Keratinocyte (primary cell): ENCODE results near the gene ZNF423. TPM values are rescaled to one million over a fixed set of nuclear protein-coding genes. Genes with fewer than 3 reads are reported as not detected.
"Not testable (repeated sequence)": the region's sequence is repeated elsewhere in the genome, so short reads cannot be mapped to it uniquely, and the experiment has no call there.

ENCODE experiments used
- DNase-seq: peaks from one replicate; pipeline ENCODE4 v3.0.0-alpha.2; 2011; ENCODE audit warnings: low read depth, missing footprints, low spot score
- FAIRE-seq: peaks from 2 replicates; lab custom pipeline; 2011; peaks lifted over from hg19 to GRCh38; lab: Jason Lieb, UNC
- H2AFZ ChIP-seq: 2 replicates; pipeline ENCODE4 v1.6.0; 2012; ENCODE audit warnings: low read length, control low read depth, inconsistent platforms; ENCODE audit not compliant: control insufficient read depth
- H3K27ac ChIP-seq: 2 replicates; pipeline ENCODE4 v1.5.1; 2011; ENCODE audit warnings: low read length; ENCODE audit not compliant: control insufficient read depth, insufficient read depth
- H3K27me3 ChIP-seq: 3 replicates; pipeline ENCODE4 v1.6.0; 2011; ENCODE audit warnings: low read length; ENCODE audit not compliant: control insufficient read depth, insufficient read depth; ENCODE audit errors: extremely low read depth
- H3K36me3 ChIP-seq, 2 experiments: 2 replicates in 1 of 2; 3 replicates in 1 of 2; pipeline ENCODE4 v1.5.1; 2011; ENCODE audit warnings: low read length in 2 of 2, mild to moderate bottlenecking in 1 of 2; ENCODE audit not compliant: control insufficient read depth in 2 of 2, insufficient read depth in 2 of 2; ENCODE audit errors: extremely low read depth in 1 of 2
- H3K4me1 ChIP-seq: 3 replicates; pipeline ENCODE4 v1.5.1; 2011; ENCODE audit warnings: low read length; ENCODE audit not compliant: control insufficient read depth, insufficient read depth; ENCODE audit errors: extremely low read depth
- H3K4me2 ChIP-seq: 3 replicates; pipeline ENCODE4 v1.6.0; 2011; ENCODE audit warnings: low read depth, low read length; ENCODE audit not compliant: control insufficient read depth, insufficient read depth; ENCODE audit errors: extremely low read depth
- H3K4me3 ChIP-seq, 3 experiments: fragments of 200-600 bp in 1 of 3; sonication (generic) in 1 of 3; 2 replicates in 2 of 3; 3 replicates in 1 of 3; pipeline ENCODE4 v1.5.1; 2011 to 2016; ENCODE audit warnings: low read length in 3 of 3, mild to moderate bottlenecking in 3 of 3, control low read depth in 2 of 3, inconsistent platforms in 1 of 3, low read depth in 1 of 3, mixed read lengths in 1 of 3, mixed run types in 1 of 3, moderate library complexity in 1 of 3; ENCODE audit not compliant: control insufficient read depth in 2 of 3, insufficient read depth in 2 of 3; ENCODE audit errors: extremely low read depth in 1 of 3
- H3K79me2 ChIP-seq: 2 replicates; pipeline ENCODE4 v1.6.0; 2012; ENCODE audit warnings: low read length; ENCODE audit not compliant: control insufficient read depth, insufficient read depth
- H3K9ac ChIP-seq: 3 replicates; pipeline ENCODE4 v1.6.0; 2011; ENCODE audit warnings: low read length; ENCODE audit not compliant: control insufficient read depth, insufficient read depth; ENCODE audit errors: extremely low read depth
- H3K9me1 ChIP-seq: 3 replicates; pipeline ENCODE4 v1.6.0; 2011; ENCODE audit warnings: low read length; ENCODE audit not compliant: control insufficient read depth, insufficient read depth; ENCODE audit errors: extremely low read depth
- H3K9me3 ChIP-seq: 2 replicates; pipeline ENCODE4 v1.5.1; 2012; ENCODE audit warnings: low read depth, low read length; ENCODE audit not compliant: control insufficient read depth
- H4K20me1 ChIP-seq: 3 replicates; pipeline ENCODE4 v1.6.0; 2011; ENCODE audit warnings: low read length; ENCODE audit not compliant: control insufficient read depth, insufficient read depth; ENCODE audit errors: extremely low read depth
- EZH2 ChIP-seq: IDR thresholded peaks from one replicate; pipeline ENCODE4 v1.6.1; 2012; ENCODE audit warnings: inconsistent platforms, mild to moderate bottlenecking, low read length, moderate library complexity
- dilution Hi-C: fragments of 300-500 bp; cut with MboI; formaldehyde crosslinking; loops from one replicate; pipeline ENCODE4 v1.7.0; 2020; ENCODE audit warnings: low sequenced_read_pairs; ENCODE audit not compliant: extremely low pct_ligation_motif_present
- polyA plus RNA-seq, 5 experiments: library from polyadenylated mRNA; depleted of rRNA in 3 of 5; stranded (reverse) in 3 of 5; stranded (forward) in 1 of 5; unstranded in 1 of 5; fragments of >200 nt; gene quantifications; 1 replicate in 1 of 5; 2 replicates in 3 of 5; 3 replicates in 1 of 5; pipeline versions ENCODE4 v1.2.1 to v1.2.3, GENCODE V29; 2011 to 2012; ENCODE audit warnings: missing spikeins in 2 of 5, low read depth in 1 of 5, low replicate concordance in 1 of 5
- TF ChIP-seq, protein P1 (sequence below), 3 experiments: IDR thresholded peaks in 1 of 3; conservative IDR thresholded peaks in 1 of 3; optimal IDR thresholded peaks in 1 of 3; 2 replicates in 2 of 3; 3 replicates in 1 of 3; pipeline versions ENCODE3 to v1.5.1; 2011; ENCODE audit warnings: low read length in 3 of 3, mild to moderate bottlenecking in 3 of 3, moderate library complexity in 2 of 3, control low read depth in 1 of 3, inconsistent platforms in 1 of 3; ENCODE audit not compliant: insufficient read depth in 2 of 3; ENCODE audit errors: extremely low read depth in 1 of 3

ZNF423 gene
- polyA plus RNA-seq, 1 donor (not counting 4 experiments of a cell fraction or from before 2014, with no cell fraction given): 0.05 TPM

DNA sequence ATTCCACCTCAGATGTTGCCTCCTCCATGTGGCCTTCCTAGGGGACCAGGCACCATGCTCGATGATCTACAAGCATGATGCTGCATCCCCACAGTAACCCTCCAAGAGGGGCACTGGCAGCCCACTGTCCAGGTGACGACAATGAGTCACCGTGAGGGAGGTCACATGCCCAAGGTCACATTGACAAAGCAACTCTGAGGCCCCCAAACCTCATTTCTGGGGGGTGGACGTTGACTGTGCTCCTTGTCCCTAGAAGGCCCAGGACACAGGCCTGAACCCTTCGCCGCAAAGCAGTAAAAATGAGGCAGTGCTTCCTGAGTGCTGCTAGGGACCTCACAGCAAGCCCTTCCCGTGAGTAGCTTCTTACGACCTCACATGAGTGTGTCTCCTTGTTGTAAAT lies 345.8 kb downstream of the ZNF423 start:
- Histone ChIP-seq H3K27me3 (peaks cover 4% of the 10 kb centered on the region), H2AFZ (no peak overlapping the region), H3K27ac (no peak overlapping the region), H3K4me1 (no peaks in the 10 kb centered on the region), H4K20me1 (no peaks in the 10 kb centered on the region), H3K9me3 (peaks cover 2% of the 10 kb centered on the region), H3K36me3 (no peaks in the 10 kb centered on the region), H3K9ac (no peak overlapping the region), H3K9me1 (no peaks in the 10 kb centered on the region), H3K79me2 (no peaks in the 10 kb centered on the region), H3K4me3 (no peak overlapping the region), H3K4me2 (no peak overlapping the region)
- dilution Hi-C loops: no loop called here
- DNase-seq (no peak), FAIRE-seq (no peak)
- TF ChIP-seq EZH2: no peak
- TF ChIP-seq, protein P1, sequence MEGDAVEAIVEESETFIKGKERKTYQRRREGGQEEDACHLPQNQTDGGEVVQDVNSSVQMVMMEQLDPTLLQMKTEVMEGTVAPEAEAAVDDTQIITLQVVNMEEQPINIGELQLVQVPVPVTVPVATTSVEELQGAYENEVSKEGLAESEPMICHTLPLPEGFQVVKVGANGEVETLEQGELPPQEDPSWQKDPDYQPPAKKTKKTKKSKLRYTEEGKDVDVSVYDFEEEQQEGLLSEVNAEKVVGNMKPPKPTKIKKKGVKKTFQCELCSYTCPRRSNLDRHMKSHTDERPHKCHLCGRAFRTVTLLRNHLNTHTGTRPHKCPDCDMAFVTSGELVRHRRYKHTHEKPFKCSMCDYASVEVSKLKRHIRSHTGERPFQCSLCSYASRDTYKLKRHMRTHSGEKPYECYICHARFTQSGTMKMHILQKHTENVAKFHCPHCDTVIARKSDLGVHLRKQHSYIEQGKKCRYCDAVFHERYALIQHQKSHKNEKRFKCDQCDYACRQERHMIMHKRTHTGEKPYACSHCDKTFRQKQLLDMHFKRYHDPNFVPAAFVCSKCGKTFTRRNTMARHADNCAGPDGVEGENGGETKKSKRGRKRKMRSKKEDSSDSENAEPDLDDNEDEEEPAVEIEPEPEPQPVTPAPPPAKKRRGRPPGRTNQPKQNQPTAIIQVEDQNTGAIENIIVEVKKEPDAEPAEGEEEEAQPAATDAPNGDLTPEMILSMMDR (optimal IDR thresholded peaks at IDR 0.05 in 1 of 3, IDR thresholded peaks at IDR 0.05 in 1 of 3, conservative IDR thresholded peaks at IDR 0.05 in 1 of 3; ENCODE audit: extremely low read depth in 1 of 3, insufficient read depth in 2 of 3, low read length in 3 of 3): no peak

DNA sequence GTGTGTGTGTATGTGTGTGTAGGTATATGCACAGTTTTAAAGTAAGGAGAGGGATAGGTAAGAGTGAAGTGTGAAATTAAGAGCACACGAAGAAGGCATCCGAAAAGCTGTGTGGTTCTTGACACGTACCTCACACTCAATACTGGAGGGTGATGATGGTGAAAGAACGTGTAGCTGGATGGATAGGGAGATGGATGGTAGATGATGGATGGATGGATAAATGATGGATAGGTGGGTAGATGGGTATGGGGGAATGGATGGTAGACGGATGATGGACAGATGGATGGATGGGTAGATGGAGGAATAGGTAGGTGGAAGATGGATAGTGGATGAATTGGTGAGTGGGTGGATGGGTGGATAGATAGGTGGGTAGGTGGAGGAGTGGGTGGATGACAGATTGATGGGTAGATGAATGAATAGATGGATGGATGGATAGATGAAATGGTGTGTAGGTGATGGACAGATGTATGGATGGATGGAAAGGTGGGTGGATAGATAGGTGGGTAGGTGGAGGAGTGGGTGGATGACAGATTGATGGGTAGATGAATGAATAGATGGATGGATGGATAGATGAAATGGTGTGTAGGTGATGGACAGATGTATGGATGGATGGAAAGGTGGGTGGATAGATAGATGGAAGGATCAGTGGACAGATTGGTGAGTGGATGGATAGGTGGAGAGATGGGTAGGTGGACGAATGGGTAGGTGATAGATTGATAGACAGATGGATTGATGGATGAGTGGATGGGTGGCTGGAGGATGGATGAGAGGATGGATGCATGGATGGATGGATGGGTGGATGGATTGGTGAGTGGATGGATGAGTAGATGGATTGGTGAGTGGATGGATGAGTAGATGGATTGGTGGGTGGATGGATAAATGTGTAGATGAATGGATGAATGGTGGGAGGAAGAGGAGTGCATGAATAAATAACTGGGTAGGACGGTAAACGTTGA lies 349.6 kb downstream of the ZNF423 start:
- H3K27ac ChIP-seq, DNase-seq, H3K79me2 ChIP-seq, H3K4me2 ChIP-seq, H3K9ac ChIP-seq, H3K9me1 ChIP-seq, H3K36me3 ChIP-seq, H3K9me3 ChIP-seq, H2AFZ ChIP-seq, H3K27me3 ChIP-seq, H3K4me3 ChIP-seq, H4K20me1 ChIP-seq, H3K4me1 ChIP-seq, dilution Hi-C loops, FAIRE-seq: not testable (repeated sequence)
